Upper lobe of left lung (tissue), 4 donors: ENCODE results near the gene TYROBP.

Experiments
- CTCF ChIP-seq, 6 experiments: fragments of 450-650 bp in 4 of 6; fragments of 200-600 bp in 2 of 6; sonication (generic) in 2 of 6; IDR thresholded peaks; one replicate each; pipeline ENCODE4 v1.5.1; 2016 to 2019; ENCODE audit warnings: antibody characterized with exemption in 6 of 6
- EP300 ChIP-seq, 4 donors: sonication (generic); formaldehyde crosslinking; IDR thresholded peaks; one replicate each; pipeline ENCODE4 v1.5.1; 2017; ENCODE audit warnings: antibody characterized with exemption in 4 of 4, control low read depth in 2 of 4
- POLR2A ChIP-seq, 4 donors: fragments of 450-650 bp; IDR thresholded peaks; one replicate each; pipeline ENCODE4 v1.5.1; 2016 to 2017; ENCODE audit warnings: antibody characterized with exemption in 4 of 4, mild to moderate bottlenecking in 2 of 4
- POLR2AphosphoS5 ChIP-seq, 2 donors: sonication (generic); formaldehyde crosslinking; IDR thresholded peaks; one replicate each; pipeline ENCODE4 v1.5.1; 2017; ENCODE audit warnings: antibody characterized with exemption in 2 of 2

- TF ChIP-seq CTCF (IDR thresholded peaks at IDR 0.05) (no peak), POLR2A (IDR thresholded peaks at IDR 0.05) (no peak), EP300 (IDR thresholded peaks at IDR 0.05) (no peak), POLR2AphosphoS5 (IDR thresholded peaks at IDR 0.05) (no peak)
Observed at GRCh38 chr19:35863018-35863417, 45.1 kb downstream of the TYROBP start.
